Panc1 (cell line): Measurements from ENCODE around the gene MAGEH1. TPM values are rescaled to one million over a fixed set of nuclear protein-coding genes. Genes with fewer than 3 reads are reported as not detected.
"Not testable (repeated sequence)": the region's sequence is repeated elsewhere in the genome, so short reads cannot be mapped to it uniquely, and the experiment has no call there.

Experiments
- ATAC-seq: fragments of 200-7000 bp; cut with Tn5 transposase; 2 replicates; pipeline ENCODE4 v1.9.1; 2020; ENCODE audit warnings: mild to moderate bottlenecking, moderate library complexity
- BruUV-seq: library from RNA; stranded (reverse); fragments of 400-500 nt; replicated peaks from 2 replicates; lab custom pipeline; 2021; lab: Mats Ljungman, UMichigan
- CTCF ChIA-PET: fragments of 300-600 bp; sonication (Branson Sonifier 250); formaldehyde crosslinking; loops from one replicate; lab custom pipeline; 2022; ENCODE audit warnings: antibody characterized with exemption; lab: Charles Lee
- POLR2A ChIA-PET: fragments of 300-600 bp; sonication (Branson Sonifier 250); formaldehyde crosslinking; loops from one replicate; lab custom pipeline; 2022; ENCODE audit warnings: antibody characterized with exemption; lab: Charles Lee
- DNase-seq: peaks from one replicate; pipeline ENCODE4 v3.0.0-alpha.2; 2010; ENCODE audit warnings: low read depth, low spot score
- H3K27ac ChIP-seq: 2 replicates; pipeline ENCODE4 v1.5.1; 2011; ENCODE audit warnings: mild to moderate bottlenecking, low read length, inconsistent platforms
- H3K27me3 ChIP-seq: fragments of 200-500 bp; sonication (Bioruptor generic); 2 replicates; pipeline ENCODE4 v1.6.0; 2014; ENCODE audit warnings: low read length, inconsistent platforms; ENCODE audit not compliant: control insufficient read depth, insufficient read depth
- H3K36me3 ChIP-seq: fragments of 200-500 bp; sonication (Bioruptor generic); 2 replicates; pipeline ENCODE4 v1.5.1; 2014; ENCODE audit warnings: inconsistent platforms, mild to moderate bottlenecking, low read length, moderate library complexity; ENCODE audit not compliant: control insufficient read depth, insufficient read depth
- H3K4me1 ChIP-seq: 2 replicates; pipeline ENCODE4 v1.5.1; 2011; ENCODE audit warnings: inconsistent platforms, mild to moderate bottlenecking, low read length, moderate library complexity; ENCODE audit not compliant: control insufficient read depth, insufficient read depth
- H3K4me3 ChIP-seq, 2 experiments: 2 replicates each; pipeline ENCODE4 v1.5.1; 2011 to 2012; ENCODE audit warnings: low read depth in 2 of 2, low read length in 2 of 2, mild to moderate bottlenecking in 2 of 2, inconsistent platforms in 1 of 2, moderate library complexity in 1 of 2
- H3K9me3 ChIP-seq: fragments of 200-500 bp; sonication (Bioruptor generic); 2 replicates; pipeline ENCODE4 v1.5.1; 2014; ENCODE audit warnings: low read depth, mild to moderate bottlenecking, inconsistent platforms, low read length, moderate library complexity; ENCODE audit not compliant: control insufficient read depth, insufficient read depth
- in situ Hi-C: cut with HindIII; loops from 2 replicates; pipeline ENCODE4 v1.10.0; 2016; ENCODE audit warnings: low sequenced_read_pairs, low pct_unique_long_range_greater_than_20kb
- intact Hi-C: fragments of 100-400 bp; cut with micrococcal nuclease; formaldehyde crosslinking; loops from one replicate; pipeline ENCODE4 v1.10.0; 2022; ENCODE audit not compliant: unreplicated experiment
- total RNA-seq: library from RNA; stranded (reverse); gene quantifications from one replicate; pipeline ENCODE4 v1.2.1, GENCODE V29; 2021; ENCODE audit not compliant: unreplicated experiment

MAGEH1 gene
- total RNA-seq, 1 experiment from 2014 or later = 5.7 TPM

DNA sequence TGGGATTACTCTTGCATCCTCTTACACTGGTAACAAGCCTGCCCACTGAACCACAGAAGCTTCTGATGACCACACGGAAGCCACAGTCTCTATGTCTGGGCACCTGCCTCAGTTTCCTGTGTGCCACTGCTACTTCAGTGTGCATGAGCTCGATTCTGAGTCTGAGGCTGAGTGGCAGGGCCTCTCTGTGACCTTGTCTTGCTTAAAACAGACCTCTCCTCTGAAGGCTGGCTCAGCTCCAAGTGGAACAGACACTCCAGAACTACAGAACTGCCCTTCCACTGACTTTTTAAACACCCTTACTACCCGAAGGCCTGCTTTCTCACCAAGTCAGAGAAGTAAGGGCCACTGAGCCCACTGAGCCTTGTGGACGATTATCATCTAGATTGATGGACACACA lies 8.0 kb downstream of the MAGEH1 start:
- DNase-seq, H3K36me3 ChIP-seq, POLR2A ChIA-PET: not testable (repeated sequence)

DNA sequence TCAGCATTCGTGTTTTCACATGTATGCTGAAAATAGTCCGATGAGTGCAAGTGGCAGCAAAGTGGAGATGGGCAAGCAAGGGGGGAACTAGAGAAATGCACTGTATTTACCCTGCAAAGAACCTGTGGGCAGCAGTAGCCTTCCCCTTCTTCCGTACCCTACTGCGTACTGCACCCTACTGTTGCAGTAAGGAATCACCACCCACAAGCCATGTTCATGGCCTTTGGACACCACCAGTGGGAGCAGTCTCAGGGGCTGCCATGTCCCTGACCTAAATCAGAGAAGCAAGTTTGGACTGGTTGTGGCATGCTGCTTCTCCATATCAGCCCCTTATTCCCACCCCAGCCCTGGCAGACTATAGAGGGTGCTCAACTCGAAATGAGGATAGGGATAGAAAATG lies 12.1 kb downstream of the MAGEH1 start:
- ATAC-seq, H3K36me3 ChIP-seq, BruUV-seq, DNase-seq, H3K4me1 ChIP-seq, H3K4me3 ChIP-seq, H3K27me3 ChIP-seq, CTCF ChIA-PET, intact Hi-C loops, in situ Hi-C loops, H3K27ac ChIP-seq, POLR2A ChIA-PET, H3K9me3 ChIP-seq: not testable (repeated sequence)

More for the DNA sequence above, 8.0 kb downstream of the MAGEH1 start:
- in situ Hi-C loops, CTCF ChIA-PET, intact Hi-C loops, H3K4me1 ChIP-seq, BruUV-seq, H3K27ac ChIP-seq, H3K4me3 ChIP-seq, H3K9me3 ChIP-seq, H3K27me3 ChIP-seq, ATAC-seq: not testable (repeated sequence)

GRCh38 chrX:55465108-55465507 lies 13.2 kb downstream of the MAGEH1 start:
- H3K4me1 ChIP-seq, H3K27ac ChIP-seq, H3K4me3 ChIP-seq, H3K36me3 ChIP-seq, POLR2A ChIA-PET, intact Hi-C loops, CTCF ChIA-PET, ATAC-seq, H3K27me3 ChIP-seq, BruUV-seq, in situ Hi-C loops, H3K9me3 ChIP-seq, DNase-seq: not testable (repeated sequence)

GRCh38 chrX:55465791-55466190 lies 13.9 kb downstream of the MAGEH1 start:
- H3K4me3 ChIP-seq, intact Hi-C loops, H3K4me1 ChIP-seq, ATAC-seq, H3K27ac ChIP-seq, POLR2A ChIA-PET, H3K9me3 ChIP-seq, BruUV-seq, DNase-seq, H3K27me3 ChIP-seq, CTCF ChIA-PET, in situ Hi-C loops, H3K36me3 ChIP-seq: not testable (repeated sequence)

GRCh38 chrX:55479956-55480355 lies 28.0 kb downstream of the MAGEH1 start:
- ATAC-seq, in situ Hi-C loops, DNase-seq, H3K36me3 ChIP-seq, H3K27me3 ChIP-seq, BruUV-seq, H3K4me1 ChIP-seq, POLR2A ChIA-PET, H3K27ac ChIP-seq, CTCF ChIA-PET, H3K9me3 ChIP-seq, H3K4me3 ChIP-seq, intact Hi-C loops: not testable (repeated sequence)
